Measurements from ENCODE around the gene SCEL. TPM values are rescaled to one million over a fixed set of nuclear protein-coding genes. Genes with fewer than 3 reads are reported as not detected.

SCEL gene
- total RNA-seq, 1 donor from 2014 or later = not detected

DNA sequence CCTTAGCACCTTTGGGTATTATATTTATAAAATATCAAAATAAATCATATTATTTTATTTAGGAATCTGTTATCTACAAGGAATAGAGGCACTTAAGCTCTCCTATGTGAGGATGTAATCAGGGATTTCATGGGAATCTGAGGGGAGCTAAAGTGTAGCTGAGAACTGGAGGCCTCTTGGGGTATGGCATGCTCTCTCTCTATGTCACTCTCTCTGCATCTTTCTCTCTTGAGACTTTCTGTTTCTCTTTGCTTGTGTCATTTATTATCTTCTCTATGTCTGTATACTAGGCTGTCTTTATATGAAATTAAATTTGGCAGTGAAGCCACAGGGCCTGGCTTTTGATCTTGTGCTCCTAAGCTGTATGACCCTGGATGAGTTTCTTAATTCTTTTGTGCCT, 37.7 kb upstream of the SCEL start:
- H3K27me3 Mint-ChIP-seq (ENCODE audit: low read depth) = peaks cover 31% of the 10 kb centered on the region
- no peaks in the 10 kb centered on the region for H3K4me1 Mint-ChIP-seq (ENCODE audit: low read depth)
- no peak for DNase-seq (ENCODE audit: low spot score)
- H3K4me3 Mint-ChIP-seq (ENCODE audit: unreplicated experiment) = no peak overlapping the region
- TF ChIP-seq, protein P1, sequence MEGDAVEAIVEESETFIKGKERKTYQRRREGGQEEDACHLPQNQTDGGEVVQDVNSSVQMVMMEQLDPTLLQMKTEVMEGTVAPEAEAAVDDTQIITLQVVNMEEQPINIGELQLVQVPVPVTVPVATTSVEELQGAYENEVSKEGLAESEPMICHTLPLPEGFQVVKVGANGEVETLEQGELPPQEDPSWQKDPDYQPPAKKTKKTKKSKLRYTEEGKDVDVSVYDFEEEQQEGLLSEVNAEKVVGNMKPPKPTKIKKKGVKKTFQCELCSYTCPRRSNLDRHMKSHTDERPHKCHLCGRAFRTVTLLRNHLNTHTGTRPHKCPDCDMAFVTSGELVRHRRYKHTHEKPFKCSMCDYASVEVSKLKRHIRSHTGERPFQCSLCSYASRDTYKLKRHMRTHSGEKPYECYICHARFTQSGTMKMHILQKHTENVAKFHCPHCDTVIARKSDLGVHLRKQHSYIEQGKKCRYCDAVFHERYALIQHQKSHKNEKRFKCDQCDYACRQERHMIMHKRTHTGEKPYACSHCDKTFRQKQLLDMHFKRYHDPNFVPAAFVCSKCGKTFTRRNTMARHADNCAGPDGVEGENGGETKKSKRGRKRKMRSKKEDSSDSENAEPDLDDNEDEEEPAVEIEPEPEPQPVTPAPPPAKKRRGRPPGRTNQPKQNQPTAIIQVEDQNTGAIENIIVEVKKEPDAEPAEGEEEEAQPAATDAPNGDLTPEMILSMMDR (IDR thresholded peaks at IDR 0.05) = no peak
- no peak overlapping the region for H3K27ac Mint-ChIP-seq (ENCODE audit: unreplicated experiment)
- no peaks in the 10 kb centered on the region for H3K36me3 Mint-ChIP-seq (ENCODE audit: low read depth)
- H3K9me3 Mint-ChIP-seq (ENCODE audit: low read depth) = no peaks in the 10 kb centered on the region

- H3K4me3 Mint-ChIP-seq (ENCODE audit: unreplicated experiment) = no peak overlapping the region
- TF ChIP-seq, protein P1 (IDR thresholded peaks at IDR 0.05) = no peak
- H3K4me1 Mint-ChIP-seq (ENCODE audit: low read depth) = no peaks in the 10 kb centered on the region
- no peak overlapping the region for H3K27ac Mint-ChIP-seq (ENCODE audit: unreplicated experiment)
- no peaks in the 10 kb centered on the region for H3K9me3 Mint-ChIP-seq (ENCODE audit: low read depth)
- H3K27me3 Mint-ChIP-seq (ENCODE audit: low read depth) = peaks cover 32% of the 10 kb centered on the region
- no peak for DNase-seq (ENCODE audit: low spot score)
- no peaks in the 10 kb centered on the region for H3K36me3 Mint-ChIP-seq (ENCODE audit: low read depth)
Measured at GRCh38 chr13:77502104-77502720, 33.3 kb upstream of the SCEL start.

- peaks cover 29% of the 10 kb centered on the region for H3K27me3 Mint-ChIP-seq (ENCODE audit: low read depth)
- DNase-seq (ENCODE audit: low spot score) = no peak
- no peaks in the 10 kb centered on the region for H3K36me3 Mint-ChIP-seq (ENCODE audit: low read depth)
- TF ChIP-seq, protein P1 (IDR thresholded peaks at IDR 0.05) = no peak
- H3K27ac Mint-ChIP-seq (ENCODE audit: unreplicated experiment) = no peak overlapping the region
- no peaks in the 10 kb centered on the region for H3K9me3 Mint-ChIP-seq (ENCODE audit: low read depth)
- no peak overlapping the region for H3K4me3 Mint-ChIP-seq (ENCODE audit: unreplicated experiment)
- H3K4me1 Mint-ChIP-seq (ENCODE audit: low read depth) = peaks cover 8% of the 10 kb centered on the region
Measured at GRCh38 chr13:77503398-77503797, 32.1 kb upstream of the SCEL start.

DNA sequence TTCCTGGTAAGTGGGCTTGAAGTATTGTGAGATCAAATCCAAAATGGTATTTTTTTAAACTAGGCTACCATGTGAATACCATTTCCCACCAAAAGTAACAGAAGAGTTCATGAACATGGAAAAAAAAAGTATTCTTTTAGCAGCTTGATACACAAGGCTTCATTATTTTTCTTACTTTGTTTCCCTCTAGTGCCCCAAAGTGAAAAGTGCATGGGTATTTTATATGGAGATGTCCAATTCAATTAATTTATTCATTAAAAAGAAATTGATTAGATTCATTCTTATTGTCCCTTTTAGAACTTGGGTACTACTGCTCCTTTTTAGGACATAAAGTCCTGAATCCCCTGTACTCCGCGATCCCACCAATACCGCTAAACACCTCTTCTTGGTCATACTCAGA, 28.6 kb upstream of the SCEL start:
- H3K36me3 Mint-ChIP-seq (ENCODE audit: low read depth) = no peaks in the 10 kb centered on the region
- H3K4me3 Mint-ChIP-seq (ENCODE audit: unreplicated experiment) = no peak overlapping the region
- peaks cover 12% of the 10 kb centered on the region for H3K27me3 Mint-ChIP-seq (ENCODE audit: low read depth)
- TF ChIP-seq, protein P1 (IDR thresholded peaks at IDR 0.05) = peak; percentile 74
- H3K9me3 Mint-ChIP-seq (ENCODE audit: low read depth) = no peaks in the 10 kb centered on the region
- H3K4me1 Mint-ChIP-seq (ENCODE audit: low read depth) = peaks cover 22% of the 10 kb centered on the region
- no peak overlapping the region for H3K27ac Mint-ChIP-seq (ENCODE audit: unreplicated experiment)
- no peak for DNase-seq (ENCODE audit: low spot score)

DNA sequence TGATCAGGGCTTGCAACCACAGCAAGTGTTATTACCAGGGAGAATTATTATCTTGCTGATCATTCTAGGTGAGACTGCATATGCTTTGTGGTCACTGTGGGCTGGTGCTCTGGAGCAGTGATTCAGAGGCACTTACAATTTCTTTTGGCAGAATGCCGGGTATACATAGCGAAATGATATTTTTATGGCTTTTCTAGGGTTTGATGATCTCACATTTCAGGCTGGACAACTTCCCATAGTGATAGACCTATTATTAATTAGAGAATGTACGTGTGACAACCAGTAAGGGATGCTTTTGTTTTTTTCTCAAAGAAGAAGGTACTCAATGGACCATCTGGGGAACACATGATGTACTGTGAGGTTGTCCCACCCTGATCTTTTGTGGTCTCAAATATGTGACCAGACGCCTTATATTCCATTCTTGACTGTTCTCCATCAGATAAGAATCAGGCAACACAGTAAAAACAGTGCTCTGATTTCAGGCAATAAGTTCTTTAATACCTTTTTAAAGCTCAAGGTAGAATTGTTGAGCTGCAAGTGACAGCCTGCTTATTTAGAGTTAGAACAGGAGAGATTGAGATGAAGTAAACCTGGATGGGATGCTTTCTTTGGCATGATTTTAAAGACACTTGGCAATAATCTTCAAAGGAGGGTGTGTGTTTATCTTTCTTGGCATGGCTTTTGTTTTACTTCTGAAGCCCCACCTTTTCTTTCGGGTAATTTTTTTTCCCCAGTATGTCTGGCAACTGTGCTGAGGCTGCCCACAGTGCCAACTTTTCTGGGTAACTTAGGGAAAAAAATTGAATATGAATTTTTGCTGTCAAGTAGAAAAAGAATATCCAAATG, 27.4 kb upstream of the SCEL start:
- DNase-seq (ENCODE audit: low spot score) = no peak
- H3K9me3 Mint-ChIP-seq (ENCODE audit: low read depth) = no peaks in the 10 kb centered on the region
- TF ChIP-seq, protein P1 (IDR thresholded peaks at IDR 0.05) = no peak
- no peak overlapping the region for H3K27ac Mint-ChIP-seq (ENCODE audit: unreplicated experiment)
- peaks cover 22% of the 10 kb centered on the region for H3K4me1 Mint-ChIP-seq (ENCODE audit: low read depth)
- H3K36me3 Mint-ChIP-seq (ENCODE audit: low read depth) = no peaks in the 10 kb centered on the region
- H3K27me3 Mint-ChIP-seq (ENCODE audit: low read depth) = peaks cover 6% of the 10 kb centered on the region
- no peak overlapping the region for H3K4me3 Mint-ChIP-seq (ENCODE audit: unreplicated experiment)

All from chondrocyte (in vitro differentiated cells).